ENCODE measurements around the gene CRISPLD2. TPM values are rescaled to one million over a fixed set of nuclear protein-coding genes. Genes with fewer than 3 reads are reported as not detected.

The CRISPLD2 gene
- total RNA-seq, 1 experiment from 2014 or later = 9.4 TPM

- H3K4me3 Mint-ChIP-seq = no peak overlapping the region
- no peak overlapping the region for H3K27ac Mint-ChIP-seq
- ATAC-seq (no peak), DNase-seq (ENCODE audit: low spot score) (no peak)
- ChIA-PET CTCF (interaction anchor here (0.7 to 1.8 kb wide), 2 partner anchors 32 to 415 kb away, joined by 3 to 12 read pairs; no protein-coding TSS in a partner anchor), POLR2A (no interaction called here)
- no peaks in the 10 kb centered on the region for H3K27me3 Mint-ChIP-seq (ENCODE audit: low read depth)
- no peaks in the 10 kb centered on the region for H3K9me3 Mint-ChIP-seq
- H3K4me1 Mint-ChIP-seq = peaks cover 11% of the 10 kb centered on the region
- TF ChIP-seq FOXK1 (CRISPR knock-in tag; IDR thresholded peaks at IDR 0.05) (no peak), ATF1 (CRISPR knock-in tag; IDR thresholded peaks at IDR 0.05) (no peak), JAZF1 (CRISPR knock-in tag; IDR thresholded peaks at IDR 0.05) (no peak), NR3C1 (CRISPR knock-in tag; conservative IDR thresholded peaks at IDR 0.05; ENCODE audit: low read depth) (no peak), MYBL2 (CRISPR knock-in tag; IDR thresholded peaks at IDR 0.05) (no peak), FOXP1 (CRISPR knock-in tag; IDR thresholded peaks at IDR 0.05; ENCODE audit: borderline replicate concordance) (no peak), GRHL2 (CRISPR knock-in tag; IDR thresholded peaks at IDR 0.05; ENCODE audit: insufficient replicate concordance, severe bottlenecking) (no peak)
- TF ChIP-seq, protein P1, sequence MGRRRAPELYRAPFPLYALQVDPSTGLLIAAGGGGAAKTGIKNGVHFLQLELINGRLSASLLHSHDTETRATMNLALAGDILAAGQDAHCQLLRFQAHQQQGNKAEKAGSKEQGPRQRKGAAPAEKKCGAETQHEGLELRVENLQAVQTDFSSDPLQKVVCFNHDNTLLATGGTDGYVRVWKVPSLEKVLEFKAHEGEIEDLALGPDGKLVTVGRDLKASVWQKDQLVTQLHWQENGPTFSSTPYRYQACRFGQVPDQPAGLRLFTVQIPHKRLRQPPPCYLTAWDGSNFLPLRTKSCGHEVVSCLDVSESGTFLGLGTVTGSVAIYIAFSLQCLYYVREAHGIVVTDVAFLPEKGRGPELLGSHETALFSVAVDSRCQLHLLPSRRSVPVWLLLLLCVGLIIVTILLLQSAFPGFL (CRISPR knock-in tag; IDR thresholded peaks at IDR 0.05; ENCODE audit: borderline replicate concordance) = no peak
- TF ChIP-seq, protein P2, sequence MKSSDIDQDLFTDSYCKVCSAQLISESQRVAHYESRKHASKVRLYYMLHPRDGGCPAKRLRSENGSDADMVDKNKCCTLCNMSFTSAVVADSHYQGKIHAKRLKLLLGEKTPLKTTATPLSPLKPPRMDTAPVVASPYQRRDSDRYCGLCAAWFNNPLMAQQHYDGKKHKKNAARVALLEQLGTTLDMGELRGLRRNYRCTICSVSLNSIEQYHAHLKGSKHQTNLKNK (CRISPR knock-in tag; IDR thresholded peaks at IDR 0.05) = no peak
- no peaks in the 10 kb centered on the region for H3K36me3 Mint-ChIP-seq
Observed at GRCh38 chr16:84920333-84920732, 100.5 kb downstream of the CRISPLD2 start.

DNA sequence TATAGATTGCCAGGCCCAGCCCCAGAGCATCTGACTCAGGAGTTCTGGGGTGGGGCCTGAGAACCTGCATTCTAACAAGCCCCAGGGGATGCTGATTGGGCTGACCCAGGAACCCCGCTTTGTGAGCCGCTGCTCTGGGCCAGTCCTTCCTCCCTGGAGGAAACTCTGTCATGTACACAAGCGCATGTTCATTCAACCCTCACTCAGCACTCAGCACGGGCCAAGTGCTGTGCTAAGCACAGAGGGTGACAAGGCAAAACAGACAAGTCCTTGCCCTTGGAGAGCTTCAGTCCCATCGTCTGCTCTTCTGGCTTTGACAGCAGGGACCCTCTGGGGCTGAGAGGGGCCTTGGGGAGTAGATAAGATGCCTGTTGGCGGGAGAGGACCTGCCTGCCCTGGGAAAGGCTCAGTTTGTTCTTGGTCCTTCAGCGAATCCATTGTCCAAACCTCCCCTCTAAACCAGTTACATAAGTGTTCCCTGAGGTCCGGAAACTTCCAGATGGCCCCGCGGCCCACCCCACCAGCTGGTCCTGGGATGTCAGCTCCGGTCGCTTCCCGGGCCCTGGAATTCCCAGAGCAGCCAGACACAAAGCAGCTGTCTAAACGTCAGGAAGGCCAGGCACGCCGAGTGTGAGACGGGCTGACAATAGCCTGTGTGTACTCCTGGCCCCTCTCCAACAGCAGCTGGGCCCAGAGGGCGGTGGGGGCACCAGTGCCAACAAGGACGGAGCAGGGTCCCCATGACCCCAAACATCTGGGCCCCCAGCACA is 102.8 kb downstream of the CRISPLD2 start:
- Mint-ChIP-seq H3K27me3 (ENCODE audit: low read depth) (no peaks in the 10 kb centered on the region), H3K4me1 (peaks cover 14% of the 10 kb centered on the region), H3K9me3 (no peaks in the 10 kb centered on the region), H3K4me3 (no peak overlapping the region), H3K36me3 (no peaks in the 10 kb centered on the region), H3K27ac (no peak overlapping the region)
- no peak for DNase-seq (ENCODE audit: low spot score)
- POLR2A ChIA-PET = no interaction called here
- TF ChIP-seq JUN (CRISPR knock-in tag; IDR thresholded peaks at IDR 0.05) = no peak
- no peak for TF ChIP-seq NR3C1 (CRISPR knock-in tag; conservative IDR thresholded peaks at IDR 0.05; ENCODE audit: low read depth)
- TF ChIP-seq, protein P1 (CRISPR knock-in tag; IDR thresholded peaks at IDR 0.05; ENCODE audit: borderline replicate concordance) = no peak
- TF ChIP-seq STAT6 (CRISPR knock-in tag; conservative IDR thresholded peaks at IDR 0.05; ENCODE audit: low read depth) = no peak
- no peak for TF ChIP-seq ZNF219 (CRISPR knock-in tag; IDR thresholded peaks at IDR 0.05; ENCODE audit: borderline replicate concordance)
- TF ChIP-seq, protein P3, sequence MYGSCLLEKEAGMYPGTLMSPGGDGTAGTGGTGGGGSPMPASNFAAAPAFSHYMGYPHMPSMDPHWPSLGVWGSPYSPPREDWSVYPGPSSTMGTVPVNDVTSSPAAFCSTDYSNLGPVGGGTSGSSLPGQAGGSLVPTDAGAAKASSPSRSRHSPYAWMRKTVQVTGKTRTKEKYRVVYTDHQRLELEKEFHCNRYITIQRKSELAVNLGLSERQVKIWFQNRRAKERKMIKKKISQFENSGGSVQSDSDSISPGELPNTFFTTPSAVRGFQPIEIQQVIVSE (CRISPR knock-in tag; IDR thresholded peaks at IDR 0.05; ENCODE audit: borderline replicate concordance) = no peak
- TF ChIP-seq, protein P4, sequence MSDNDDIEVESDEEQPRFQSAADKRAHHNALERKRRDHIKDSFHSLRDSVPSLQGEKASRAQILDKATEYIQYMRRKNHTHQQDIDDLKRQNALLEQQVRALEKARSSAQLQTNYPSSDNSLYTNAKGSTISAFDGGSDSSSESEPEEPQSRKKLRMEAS (CRISPR knock-in tag; IDR thresholded peaks at IDR 0.05) = no peak
- no peak for TF ChIP-seq NR1H2 (CRISPR knock-in tag; IDR thresholded peaks at IDR 0.05)
- TF ChIP-seq, protein P5, sequence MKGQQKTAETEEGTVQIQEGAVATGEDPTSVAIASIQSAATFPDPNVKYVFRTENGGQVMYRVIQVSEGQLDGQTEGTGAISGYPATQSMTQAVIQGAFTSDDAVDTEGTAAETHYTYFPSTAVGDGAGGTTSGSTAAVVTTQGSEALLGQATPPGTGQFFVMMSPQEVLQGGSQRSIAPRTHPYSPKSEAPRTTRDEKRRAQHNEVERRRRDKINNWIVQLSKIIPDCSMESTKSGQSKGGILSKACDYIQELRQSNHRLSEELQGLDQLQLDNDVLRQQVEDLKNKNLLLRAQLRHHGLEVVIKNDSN (CRISPR knock-in tag; IDR thresholded peaks at IDR 0.05) = no peak
- TF ChIP-seq GABPB1 (CRISPR knock-in tag; IDR thresholded peaks at IDR 0.05) = no peak
- TF ChIP-seq ATF6 (CRISPR knock-in tag; IDR thresholded peaks at IDR 0.05) = no peak
- no peak for TF ChIP-seq ZBTB43 (CRISPR knock-in tag; IDR thresholded peaks at IDR 0.05)
- no peak for TF ChIP-seq SMAD3 (CRISPR knock-in tag; IDR thresholded peaks at IDR 0.05; ENCODE audit: borderline replicate concordance)
- no peak for TF ChIP-seq ZNF423 (CRISPR knock-in tag; IDR thresholded peaks at IDR 0.05)
- TF ChIP-seq FOXK1 (CRISPR knock-in tag; IDR thresholded peaks at IDR 0.05) = no peak
- ATAC-seq = no peak
- CTCF ChIA-PET = interaction anchor here (1.2 kb wide), 1 partner anchor 48 kb away, joined by 3 read pairs; no protein-coding TSS in a partner anchor

Measured in WTC11 (cell line).